Activated B cell treated with CpG ODN at 0.5 μM for 24 hours (primary cell): ENCODE data around the gene SHISA9. TPM values are rescaled to one million over a fixed set of nuclear protein-coding genes. Genes with fewer than 3 reads are reported as not detected.

Experiments
- ATAC-seq: fragments of 200-7000 bp; cut with Tn5 transposase; one replicate; pipeline ENCODE4 v1.10.0; 2021; ENCODE audit warnings: low read depth, mild to moderate bottlenecking, moderate library complexity
- CTCF ChIA-PET: fragments of 350-600 bp; sonication (Branson Sonifier 250); formaldehyde crosslinking; loops from one replicate; lab custom pipeline; 2021; ENCODE audit warnings: antibody characterized with exemption; lab: Charles Lee
- POLR2A ChIA-PET: fragments of 350-600 bp; sonication (Branson Sonifier 250); formaldehyde crosslinking; loops from one replicate; lab custom pipeline; 2021; ENCODE audit warnings: antibody characterized with exemption; lab: Charles Lee
- DNase-seq: peaks from one replicate; pipeline ENCODE4 v3.0.0; 2022
- H3K27ac Mint-ChIP-seq: one replicate; pipeline ENCODE4 v1.8.0; 2020; ENCODE audit warnings: mixed read lengths
- H3K27me3 Mint-ChIP-seq: one replicate; pipeline ENCODE4 v1.8.0; 2021; ENCODE audit warnings: mixed read lengths
- H3K36me3 Mint-ChIP-seq: one replicate; pipeline ENCODE4 v1.8.0; 2021; ENCODE audit warnings: low read depth, mixed read lengths
- H3K4me1 Mint-ChIP-seq: one replicate; pipeline ENCODE4 v1.8.0; 2021; ENCODE audit warnings: mixed read lengths
- H3K4me3 Mint-ChIP-seq: one replicate; pipeline ENCODE4 v1.8.0; 2020; ENCODE audit warnings: mild to moderate bottlenecking, mixed read lengths
- H3K9me3 Mint-ChIP-seq: one replicate; pipeline ENCODE4 v1.8.0; 2020; ENCODE audit warnings: mixed read lengths
- CTCF ChIP-seq: fragments of 200-600 bp; IDR thresholded peaks from one replicate; pipeline ENCODE4 v1.8.0; 2022; ENCODE audit warnings: antibody characterized with exemption, mild to moderate bottlenecking
- intact Hi-C: fragments of 100-400 bp; cut with micrococcal nuclease; formaldehyde crosslinking; loops from one replicate; pipeline ENCODE4 v1.15.1; 2024
- total RNA-seq: library from RNA; stranded (reverse); gene quantifications from 2 replicates; pipeline ENCODE4 v1.2.3, GENCODE V29; 2022

Gene SHISA9
- total RNA-seq, 1 donor from 2014 or later: 0.07 TPM

GRCh38 chr16:13036600-13036999, 135.2 kb downstream of the SHISA9 start:
- ChIA-PET CTCF (no interaction called here), POLR2A (no interaction called here)
- H3K4me1 Mint-ChIP-seq: no peaks in the 10 kb centered on the region
- ATAC-seq: no peak
- peaks cover 10% of the 10 kb centered on the region for H3K9me3 Mint-ChIP-seq
- H3K4me3 Mint-ChIP-seq: no peak overlapping the region
- no peaks in the 10 kb centered on the region for H3K27me3 Mint-ChIP-seq
- DNase-seq: no peak
- no peaks in the 10 kb centered on the region for H3K36me3 Mint-ChIP-seq
- no peak for TF ChIP-seq CTCF
- no peak overlapping the region for H3K27ac Mint-ChIP-seq
- intact Hi-C loops: no loop called here

GRCh38 chr16:13038591-13038990, 137.2 kb downstream of the SHISA9 start:
- ATAC-seq (no peak), DNase-seq (no peak)
- H3K36me3 Mint-ChIP-seq: no peaks in the 10 kb centered on the region
- H3K27me3 Mint-ChIP-seq: no peaks in the 10 kb centered on the region
- intact Hi-C loops: no loop called here
- H3K4me3 Mint-ChIP-seq: no peak overlapping the region
- POLR2A ChIA-PET: no interaction called here
- CTCF ChIA-PET: no interaction called here
- no peak overlapping the region for H3K27ac Mint-ChIP-seq
- peaks cover 13% of the 10 kb centered on the region for H3K9me3 Mint-ChIP-seq
- H3K4me1 Mint-ChIP-seq: no peaks in the 10 kb centered on the region
- no peak for TF ChIP-seq CTCF

GRCh38 chr16:13039526-13039925, 138.1 kb downstream of the SHISA9 start:
- Mint-ChIP-seq H3K4me1 (no peaks in the 10 kb centered on the region), H3K27ac (no peak overlapping the region), H3K36me3 (no peaks in the 10 kb centered on the region), H3K27me3 (no peaks in the 10 kb centered on the region), H3K4me3 (no peak overlapping the region), H3K9me3 (peaks cover 13% of the 10 kb centered on the region)
- intact Hi-C loops: no loop called here
- DNase-seq: no peak
- ChIA-PET POLR2A (no interaction called here), CTCF (no interaction called here)
- no peak for TF ChIP-seq CTCF
- no peak for ATAC-seq

- intact Hi-C loops: no loop called here
- Mint-ChIP-seq H3K4me1 (no peaks in the 10 kb centered on the region), H3K4me3 (no peak overlapping the region), H3K27ac (no peak overlapping the region), H3K27me3 (no peaks in the 10 kb centered on the region), H3K36me3 (no peaks in the 10 kb centered on the region), H3K9me3 (peaks cover 11% of the 10 kb centered on the region)
- no peak for TF ChIP-seq CTCF
- no peak for DNase-seq
- POLR2A ChIA-PET: no interaction called here
- ATAC-seq: no peak
- CTCF ChIA-PET: no interaction called here
Observed at GRCh38 chr16:13041180-13041579, 139.8 kb downstream of the SHISA9 start.

- peaks cover 11% of the 10 kb centered on the region for H3K9me3 Mint-ChIP-seq
- no peak overlapping the region for H3K27ac Mint-ChIP-seq
- H3K4me1 Mint-ChIP-seq: no peaks in the 10 kb centered on the region
- CTCF ChIA-PET: no interaction called here
- DNase-seq (no peak), ATAC-seq (no peak)
- POLR2A ChIA-PET: no interaction called here
- H3K27me3 Mint-ChIP-seq: peaks cover 3% of the 10 kb centered on the region
- H3K36me3 Mint-ChIP-seq: no peaks in the 10 kb centered on the region
- intact Hi-C loops: no loop called here
- no peak overlapping the region for H3K4me3 Mint-ChIP-seq
- TF ChIP-seq CTCF: no peak
Observed at GRCh38 chr16:13041646-13042290, 140.4 kb downstream of the SHISA9 start.
